ENCODE results near the gene TRPV4. TPM values are rescaled to one million over a fixed set of nuclear protein-coding genes. Genes with fewer than 3 reads are reported as not detected.

TRPV4 gene
- total RNA-seq, 1 donor: 0.43 TPM

DNA sequence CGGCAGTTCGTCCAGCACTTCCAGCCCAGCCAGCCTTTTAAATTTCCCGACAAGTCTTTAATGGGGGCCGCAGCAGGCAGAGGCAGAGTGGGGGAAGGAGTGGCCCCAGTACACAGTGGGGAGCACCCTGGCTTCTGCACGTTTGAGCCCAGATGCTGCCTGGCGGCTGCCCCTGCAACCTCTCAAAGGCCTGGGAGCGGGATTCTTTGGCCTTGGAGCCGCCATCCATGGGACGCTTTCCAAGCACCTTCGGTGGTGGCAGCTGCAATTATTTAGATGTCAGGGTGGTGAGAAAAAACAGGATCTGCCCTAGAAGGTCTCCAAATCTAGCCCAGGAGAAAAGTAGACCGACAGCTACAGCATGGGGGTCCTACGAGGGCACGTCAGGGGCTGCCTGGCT lies 73.6 kb downstream of the TRPV4 start:
- no peak for DNase-seq (ENCODE audit: low read depth)
- TF ChIP-seq, protein P1, sequence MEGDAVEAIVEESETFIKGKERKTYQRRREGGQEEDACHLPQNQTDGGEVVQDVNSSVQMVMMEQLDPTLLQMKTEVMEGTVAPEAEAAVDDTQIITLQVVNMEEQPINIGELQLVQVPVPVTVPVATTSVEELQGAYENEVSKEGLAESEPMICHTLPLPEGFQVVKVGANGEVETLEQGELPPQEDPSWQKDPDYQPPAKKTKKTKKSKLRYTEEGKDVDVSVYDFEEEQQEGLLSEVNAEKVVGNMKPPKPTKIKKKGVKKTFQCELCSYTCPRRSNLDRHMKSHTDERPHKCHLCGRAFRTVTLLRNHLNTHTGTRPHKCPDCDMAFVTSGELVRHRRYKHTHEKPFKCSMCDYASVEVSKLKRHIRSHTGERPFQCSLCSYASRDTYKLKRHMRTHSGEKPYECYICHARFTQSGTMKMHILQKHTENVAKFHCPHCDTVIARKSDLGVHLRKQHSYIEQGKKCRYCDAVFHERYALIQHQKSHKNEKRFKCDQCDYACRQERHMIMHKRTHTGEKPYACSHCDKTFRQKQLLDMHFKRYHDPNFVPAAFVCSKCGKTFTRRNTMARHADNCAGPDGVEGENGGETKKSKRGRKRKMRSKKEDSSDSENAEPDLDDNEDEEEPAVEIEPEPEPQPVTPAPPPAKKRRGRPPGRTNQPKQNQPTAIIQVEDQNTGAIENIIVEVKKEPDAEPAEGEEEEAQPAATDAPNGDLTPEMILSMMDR (IDR thresholded peaks at IDR 0.05; ENCODE audit: insufficient read depth, low read depth, low read length): no peak
- no peak overlapping the region for H3K4me3 ChIP-seq (ENCODE audit: low read depth, low read length)

DNA sequence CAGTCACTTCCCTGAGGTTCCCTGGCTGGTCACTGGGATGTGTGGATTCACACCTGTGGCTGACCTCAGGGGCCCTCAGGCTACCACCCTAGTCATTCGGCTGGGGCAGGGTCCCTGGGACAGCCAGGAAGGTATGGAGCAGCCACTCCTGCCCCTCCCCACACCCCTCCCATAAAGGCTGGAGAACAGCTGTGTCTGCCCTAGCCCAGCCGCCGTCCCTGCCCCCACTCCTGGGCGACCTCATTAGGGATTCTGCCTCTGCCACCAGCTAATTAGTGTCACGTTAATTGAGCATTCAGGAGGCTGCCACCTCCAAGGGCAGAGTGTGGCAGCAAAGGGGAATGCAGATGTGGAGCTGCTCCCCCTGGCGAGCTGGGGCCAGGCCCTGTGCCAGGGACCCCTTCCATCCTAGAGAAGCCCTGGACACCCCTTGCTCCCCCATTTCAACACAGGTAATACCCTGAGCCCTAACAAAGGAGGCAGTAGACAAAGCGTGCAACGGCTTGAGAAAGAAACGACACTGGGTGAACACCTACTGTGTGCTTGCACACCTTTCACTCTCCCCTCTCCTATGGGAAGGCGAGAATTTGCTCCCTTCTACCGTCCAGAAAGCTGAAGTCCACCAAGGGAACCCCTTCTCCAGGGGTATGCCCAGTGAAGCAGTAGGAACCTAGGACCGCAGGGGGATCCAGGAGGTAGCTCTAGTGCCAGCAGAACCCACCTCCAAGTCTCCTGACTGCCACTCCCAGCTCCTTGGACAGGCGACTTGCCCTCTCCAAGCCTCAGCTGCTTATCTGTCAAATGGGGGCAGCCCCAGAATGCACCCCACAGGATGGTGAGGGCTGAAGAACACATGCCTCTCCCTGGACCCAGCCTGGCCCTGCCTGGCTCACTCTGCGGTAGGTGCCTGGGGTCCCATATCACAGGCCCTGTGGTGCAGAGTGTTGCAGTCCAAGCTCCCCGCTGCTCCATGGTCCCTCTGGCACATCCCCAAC lies 74.5 kb downstream of the TRPV4 start:
- no peak for DNase-seq (ENCODE audit: low read depth)
- TF ChIP-seq, protein P1 (IDR thresholded peaks at IDR 0.05; ENCODE audit: insufficient read depth, low read depth, low read length): no peak
- H3K4me3 ChIP-seq (ENCODE audit: low read depth, low read length): no peak overlapping the region

DNA sequence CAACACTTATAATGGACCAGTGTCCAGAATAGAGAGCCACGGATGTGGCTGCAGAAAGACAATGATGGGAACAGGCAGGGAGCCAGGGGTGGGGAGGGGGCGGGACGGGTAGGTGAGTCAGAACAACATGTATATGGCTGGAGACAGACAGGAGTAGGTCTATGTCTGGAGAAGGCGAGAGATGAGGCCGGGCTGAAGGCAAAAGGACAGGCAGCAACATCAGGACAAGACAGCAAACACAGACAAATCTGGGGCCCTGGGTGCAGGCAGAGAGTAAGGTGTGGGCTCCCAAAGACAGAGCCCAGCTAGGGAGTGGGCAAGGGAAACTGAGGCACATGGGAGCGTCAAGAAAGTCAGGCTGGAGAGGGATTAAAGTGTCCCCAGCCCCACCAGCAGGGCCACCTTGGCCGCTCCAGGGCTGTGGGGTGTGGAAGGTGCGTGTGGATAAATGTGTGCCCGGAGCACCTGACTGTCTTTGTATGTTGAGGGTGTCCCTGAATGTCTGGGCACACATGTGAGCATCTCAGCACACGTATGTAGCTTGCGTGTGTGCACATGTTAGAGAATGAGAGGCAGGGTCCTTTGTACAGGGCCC lies 75.4 kb downstream of the TRPV4 start:
- TF ChIP-seq, protein P1 (IDR thresholded peaks at IDR 0.05; ENCODE audit: insufficient read depth, low read depth, low read length): no peak
- no peak for DNase-seq (ENCODE audit: low read depth)
- H3K4me3 ChIP-seq (ENCODE audit: low read depth, low read length): no peak overlapping the region

DNA sequence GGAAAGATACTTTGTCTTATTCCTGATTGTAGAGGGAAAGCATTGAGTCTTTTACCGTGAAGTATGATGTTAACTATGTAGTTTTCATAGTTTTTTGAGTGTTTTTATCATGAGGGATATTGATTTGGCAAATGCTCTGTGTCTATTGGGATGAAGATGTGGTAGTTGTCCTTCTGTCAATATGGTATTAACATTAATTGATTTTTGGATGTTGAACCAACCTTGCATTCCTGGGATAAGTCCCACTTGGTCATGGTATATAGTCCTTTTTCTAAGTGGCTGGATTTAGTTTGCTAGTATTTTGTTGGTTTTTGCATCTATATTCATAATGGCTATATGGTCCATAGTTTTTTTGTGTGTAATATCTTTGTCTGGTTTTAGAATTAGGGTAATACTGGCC lies 76.7 kb downstream of the TRPV4 start:
- DNase-seq (ENCODE audit: low read depth): no peak
- TF ChIP-seq, protein P1 (IDR thresholded peaks at IDR 0.05; ENCODE audit: insufficient read depth, low read depth, low read length): no peak
- H3K4me3 ChIP-seq (ENCODE audit: low read depth, low read length): no peak overlapping the region

DNA sequence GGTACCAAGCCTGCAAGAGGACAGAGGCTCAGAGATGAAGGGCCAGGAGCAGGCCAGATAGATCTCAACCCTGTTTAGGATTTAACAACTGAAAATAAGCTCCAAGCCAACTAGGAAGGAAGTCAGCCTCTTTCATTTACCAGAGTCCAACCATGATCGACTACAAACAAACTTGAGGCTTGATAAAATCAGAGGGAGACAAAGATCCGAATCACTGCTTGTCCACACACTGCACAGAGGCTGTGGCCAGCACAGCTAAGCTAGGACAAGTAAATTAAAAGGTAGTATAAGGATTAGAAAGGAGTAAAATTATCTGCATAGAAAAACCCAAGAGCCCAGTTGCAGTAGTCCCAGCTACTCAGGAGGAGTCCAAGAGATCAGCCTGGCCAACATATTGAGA lies 79.2 kb downstream of the TRPV4 start:
- no peak for DNase-seq (ENCODE audit: low read depth)
- TF ChIP-seq, protein P1 (IDR thresholded peaks at IDR 0.05; ENCODE audit: insufficient read depth, low read depth, low read length): no peak
- no peak overlapping the region for H3K4me3 ChIP-seq (ENCODE audit: low read depth, low read length)

DNA sequence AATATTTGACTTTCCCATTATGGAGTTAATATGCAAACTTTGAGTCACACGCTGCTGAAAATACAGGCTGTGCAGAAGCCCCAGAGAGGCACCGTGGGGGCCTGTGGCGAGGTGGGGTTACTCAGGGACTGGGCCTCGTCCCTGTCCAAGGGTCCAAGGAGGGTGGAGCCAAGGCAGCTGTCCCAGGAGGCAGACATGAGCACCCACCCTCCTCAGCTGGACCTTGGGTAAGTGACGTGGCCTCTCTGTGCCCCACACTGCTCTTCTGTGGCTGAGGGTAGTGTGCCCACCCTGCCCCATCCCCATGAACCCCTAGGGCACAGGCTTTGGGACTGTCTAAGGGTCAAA lies 80.2 kb downstream of the TRPV4 start:
- TF ChIP-seq, protein P1 (IDR thresholded peaks at IDR 0.05; ENCODE audit: insufficient read depth, low read depth, low read length): no peak
- DNase-seq (ENCODE audit: low read depth): no peak
- no peak overlapping the region for H3K4me3 ChIP-seq (ENCODE audit: low read depth, low read length)

Measured in fibroblast of villous mesenchyme (primary cell).